HCT116 (cell line): ENCODE data around the gene KIF3C. TPM values are rescaled to one million over a fixed set of nuclear protein-coding genes. Genes with fewer than 3 reads are reported as not detected.

Experiments
- ATAC-seq: fragments of 200-7000 bp; cut with Tn5 transposase; 2 replicates; pipeline ENCODE4 v1.9.1; 2020; ENCODE audit warnings: mild to moderate bottlenecking, moderate library complexity
- BruUV-seq: library from RNA; stranded (reverse); fragments of 400-500 nt; replicated peaks from 2 replicates; lab custom pipeline; 2021; lab: Mats Ljungman, UMichigan
- CTCF ChIA-PET: fragments of 300-600 bp; sonication (Branson Sonifier 250); formaldehyde crosslinking; loops from one replicate; lab custom pipeline; 2021; ENCODE audit warnings: antibody characterized with exemption; lab: Charles Lee
- POLR2A ChIA-PET: fragments of 300-600, 350-600 bp; sonication (Branson Sonifier 250); formaldehyde crosslinking; loops from one replicate; lab custom pipeline; 2021; ENCODE audit warnings: antibody characterized with exemption; lab: Charles Lee
- RAD21 ChIA-PET, 2 experiments: fragments of 300-600 bp; sonication (Branson Sonifier 250); formaldehyde crosslinking; loops; one replicate each; lab custom pipeline; 2023; ENCODE audit warnings: low total read pairs in 2 of 2; ENCODE audit not compliant: uncharacterized antibody in 2 of 2, unreplicated experiment in 2 of 2, low non-redundant PET in 1 of 2; lab: Charles Lee
- DNase-seq: peaks from one replicate; pipeline ENCODE4 v3.0.0-alpha.2; 2010; ENCODE audit warnings: low read depth, low spot score
- H2AFZ ChIP-seq: fragments of 200-600 bp; shearing (Covaris generic), sonication (generic); 2 replicates; pipeline ENCODE4 v1.6.1; 2017; ENCODE audit warnings: low read depth, mixed run types, mixed read lengths, antibody characterized with exemption, low read length; ENCODE audit not compliant: poor library complexity, severe bottlenecking
- H3K27ac ChIP-seq: 2 replicates; pipeline ENCODE4 v1.5.1; 2012; ENCODE audit warnings: low read depth, low read length
- H3K27me3 ChIP-seq: fragments of 200-600 bp; sonication (generic); 2 replicates; pipeline ENCODE4 v1.6.1; 2016; ENCODE audit warnings: mixed run types, low read length, mixed read lengths; ENCODE audit not compliant: insufficient read depth
- H3K36me3 ChIP-seq, 2 experiments: fragments of 200-500 bp in 1 of 2; fragments of 200-600 bp in 1 of 2; sonication (Bioruptor generic) in 1 of 2; sonication (generic) in 1 of 2; 2 replicates each; pipeline versions ENCODE4 v1.5.1 to v1.6.1; 2014 to 2016; ENCODE audit warnings: low read length in 2 of 2, inconsistent platforms in 1 of 2, mixed read lengths in 1 of 2, mixed run types in 1 of 2; ENCODE audit not compliant: insufficient read depth in 2 of 2, control insufficient read depth in 1 of 2
- H3K4me1 ChIP-seq, 2 experiments: fragments of 200-600 bp in 1 of 2; sonication (generic) in 1 of 2; 2 replicates each; pipeline versions ENCODE4 v1.5.1 to v1.6.1; 2012 to 2017; ENCODE audit warnings: low read length in 2 of 2, inconsistent platforms in 1 of 2, mild to moderate bottlenecking in 1 of 2, mixed read lengths in 1 of 2, mixed run types in 1 of 2, moderate library complexity in 1 of 2; ENCODE audit not compliant: insufficient read depth in 2 of 2, control insufficient read depth in 1 of 2
- H3K4me2 ChIP-seq: fragments of 200-600 bp; sonication (generic); 2 replicates; pipeline ENCODE4 v1.6.1; 2017; ENCODE audit warnings: mixed run types, low read length, mixed read lengths
- H3K4me3 ChIP-seq, 2 experiments: fragments of 200-600 bp in 1 of 2; sonication (generic) in 1 of 2; replicated peaks in 1 of 2; 2 replicates each; pipeline ENCODE4 v1.5.1; 2011 to 2016; ENCODE audit warnings: low read length in 2 of 2, control low read depth in 1 of 2, low read depth in 1 of 2, mild to moderate bottlenecking in 1 of 2, mixed read lengths in 1 of 2, mixed run types in 1 of 2
- H3K79me2 ChIP-seq: fragments of 200-600 bp; sonication (generic); 2 replicates; pipeline ENCODE4 v1.6.1; 2017; ENCODE audit warnings: mild to moderate bottlenecking, mixed run types, low read length, moderate library complexity, mixed read lengths; ENCODE audit not compliant: insufficient read depth
- H3K9ac ChIP-seq: fragments of 200-600 bp; sonication (generic); 2 replicates; pipeline ENCODE4 v1.6.1; 2016; ENCODE audit warnings: low read length, mixed read lengths
- H3K9me2 ChIP-seq: fragments of 200-600 bp; sonication (generic), shearing (Covaris generic); 2 replicates; pipeline ENCODE4 v1.6.1; 2017; ENCODE audit warnings: mixed run types, mild to moderate bottlenecking, moderate library complexity; ENCODE audit not compliant: insufficient read depth
- H3K9me3 ChIP-seq, 2 experiments: fragments of 200-500 bp in 1 of 2; fragments of 200-600 bp in 1 of 2; sonication (Bioruptor generic) in 1 of 2; sonication (generic) in 1 of 2; 2 replicates each; pipeline ENCODE4 v1.6.1; 2014 to 2017; ENCODE audit warnings: low read length in 2 of 2, mixed read lengths in 2 of 2, inconsistent platforms in 1 of 2, low read depth in 1 of 2, mild to moderate bottlenecking in 1 of 2, mixed run types in 1 of 2, moderate library complexity in 1 of 2; ENCODE audit not compliant: control insufficient read depth in 1 of 2, insufficient read depth in 1 of 2
- H4K20me1 ChIP-seq: fragments of 200-600 bp; sonication (generic), shearing (Covaris generic); 2 replicates; pipeline ENCODE4 v1.6.1; 2017; ENCODE audit warnings: mixed run types, mild to moderate bottlenecking, moderate library complexity; ENCODE audit not compliant: insufficient read depth
- CBX3 ChIP-seq: IDR thresholded peaks from 2 replicates; pipeline ENCODE4 v1.6.1; 2012; ENCODE audit warnings: low read depth
- EGR1 ChIP-seq: IDR thresholded peaks from 2 replicates; pipeline ENCODE4 v1.6.1; 2012; ENCODE audit warnings: low read depth
- ELF1 ChIP-seq: IDR thresholded peaks from 2 replicates; pipeline ENCODE4 v1.6.1; 2012; ENCODE audit warnings: low read depth, borderline replicate concordance
- EZH2phosphoT487 ChIP-seq: fragments of 200-600 bp; IDR thresholded peaks from 2 replicates; pipeline ENCODE4 v1.6.1; 2018; ENCODE audit warnings: antibody characterized with exemption, borderline replicate concordance
- FOSL1 ChIP-seq: IDR thresholded peaks from 2 replicates; pipeline ENCODE4 v1.6.1; 2012; ENCODE audit warnings: low read depth
- POLR2A ChIP-seq: IDR thresholded peaks from 2 replicates; pipeline ENCODE4 v1.7.0; 2011; ENCODE audit warnings: borderline replicate concordance; ENCODE audit not compliant: insufficient read depth, insufficient read length; ENCODE audit errors: extremely low read depth
- SP1 ChIP-seq: IDR thresholded peaks from 2 replicates; pipeline ENCODE4 v1.6.1; 2012; ENCODE audit warnings: low read depth
- SRF ChIP-seq: IDR thresholded peaks from 2 replicates; pipeline ENCODE4 v1.6.1; 2012; ENCODE audit warnings: low read depth
- TCF7L2 ChIP-seq: IDR thresholded peaks from 2 replicates; pipeline ENCODE4 v1.7.0; 2011; ENCODE audit warnings: borderline replicate concordance, inconsistent platforms; ENCODE audit not compliant: insufficient read depth, insufficient read length; ENCODE audit errors: extremely low read depth
- ZFX ChIP-seq: fragments of 450-650 bp; IDR thresholded peaks from 2 replicates; pipeline ENCODE4 v1.6.1; 2017
- intact Hi-C: fragments of 100-400 bp; cut with micrococcal nuclease; formaldehyde crosslinking; loops from 2 replicates; pipeline ENCODE4 v1.10.0; 2022
- total RNA-seq: library from RNA; stranded (reverse); gene quantifications from one replicate; pipeline ENCODE4 v1.2.1, GENCODE V29; 2021; ENCODE audit not compliant: unreplicated experiment
- TF ChIP-seq, protein P1 (sequence below): IDR thresholded peaks from 2 replicates; pipeline ENCODE4 v1.6.1; 2012
- TF ChIP-seq, protein P2 (sequence below), 3 experiments: fragments of 200-600 bp in 1 of 3; sonication (generic) in 1 of 3; IDR thresholded peaks in 2 of 3; conservative IDR thresholded peaks in 1 of 3; 2 replicates each; pipeline ENCODE4 v1.5.1; 2012 to 2017; ENCODE audit warnings: low read depth in 2 of 3, low read length in 2 of 3, antibody characterized with exemption in 1 of 3, borderline replicate concordance in 1 of 3, control low read depth in 1 of 3, mild to moderate bottlenecking in 1 of 3, mixed read lengths in 1 of 3, mixed run types in 1 of 3, moderate library complexity in 1 of 3; ENCODE audit not compliant: insufficient read depth in 1 of 3
- TF ChIP-seq, protein P3 (sequence below): IDR thresholded peaks from 2 replicates; pipeline ENCODE4 v1.6.1; 2012; ENCODE audit warnings: low read depth
- TF ChIP-seq, protein P4 (sequence below): IDR thresholded peaks from 2 replicates; pipeline ENCODE4 v1.6.1; 2011; ENCODE audit warnings: mild to moderate bottlenecking, low read length, moderate library complexity; ENCODE audit not compliant: insufficient replicate concordance; ENCODE audit errors: extremely low read depth
- TF ChIP-seq, protein P5 (sequence below): IDR thresholded peaks from 2 replicates; pipeline ENCODE4 v1.6.1; 2012

KIF3C gene
- total RNA-seq, 1 experiment from 2014 or later, result 5.4 TPM

DNA sequence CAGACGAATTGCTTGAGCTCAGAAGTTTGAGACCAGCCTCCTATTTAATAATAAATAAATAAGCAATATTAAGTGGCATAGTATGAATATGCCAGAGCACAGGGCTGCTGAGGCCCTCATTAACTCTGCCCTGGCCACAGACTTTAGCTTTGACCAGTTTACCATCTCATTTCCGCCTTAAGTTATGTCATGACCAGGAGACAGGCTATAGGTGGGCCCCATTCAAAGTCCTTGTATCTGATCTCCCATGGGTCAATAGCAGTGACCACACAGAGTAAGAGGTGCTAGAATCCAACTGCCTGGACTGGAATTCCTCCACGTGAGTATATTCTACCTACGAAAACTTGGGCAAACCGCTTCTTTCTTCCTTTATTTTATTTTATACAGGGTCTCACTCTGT lies 90.6 kb downstream of the KIF3C start:
- H3K27ac ChIP-seq, result no peak overlapping the region
- CTCF ChIA-PET, result no interaction called here
- H3K9me2 ChIP-seq, result no peaks in the 10 kb centered on the region
- H4K20me1 ChIP-seq, result no peaks in the 10 kb centered on the region
- no peaks in the 10 kb centered on the region for H3K9me3 ChIP-seq
- no peaks in the 10 kb centered on the region for H3K4me1 ChIP-seq
- ATAC-seq, result no peak
- no peaks in the 10 kb centered on the region for H3K79me2 ChIP-seq
- no TSS peak for BruUV-seq
- TF ChIP-seq, protein P1, sequence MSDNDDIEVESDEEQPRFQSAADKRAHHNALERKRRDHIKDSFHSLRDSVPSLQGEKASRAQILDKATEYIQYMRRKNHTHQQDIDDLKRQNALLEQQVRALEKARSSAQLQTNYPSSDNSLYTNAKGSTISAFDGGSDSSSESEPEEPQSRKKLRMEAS, result no peak
- no peak for TF ChIP-seq SP1
- no peak for TF ChIP-seq CBX3
- TF ChIP-seq TCF7L2, result no peak
- TF ChIP-seq POLR2A, result no peak
- TF ChIP-seq ELF1, result no peak
- TF ChIP-seq ZFX, result no peak
- TF ChIP-seq, protein P2, sequence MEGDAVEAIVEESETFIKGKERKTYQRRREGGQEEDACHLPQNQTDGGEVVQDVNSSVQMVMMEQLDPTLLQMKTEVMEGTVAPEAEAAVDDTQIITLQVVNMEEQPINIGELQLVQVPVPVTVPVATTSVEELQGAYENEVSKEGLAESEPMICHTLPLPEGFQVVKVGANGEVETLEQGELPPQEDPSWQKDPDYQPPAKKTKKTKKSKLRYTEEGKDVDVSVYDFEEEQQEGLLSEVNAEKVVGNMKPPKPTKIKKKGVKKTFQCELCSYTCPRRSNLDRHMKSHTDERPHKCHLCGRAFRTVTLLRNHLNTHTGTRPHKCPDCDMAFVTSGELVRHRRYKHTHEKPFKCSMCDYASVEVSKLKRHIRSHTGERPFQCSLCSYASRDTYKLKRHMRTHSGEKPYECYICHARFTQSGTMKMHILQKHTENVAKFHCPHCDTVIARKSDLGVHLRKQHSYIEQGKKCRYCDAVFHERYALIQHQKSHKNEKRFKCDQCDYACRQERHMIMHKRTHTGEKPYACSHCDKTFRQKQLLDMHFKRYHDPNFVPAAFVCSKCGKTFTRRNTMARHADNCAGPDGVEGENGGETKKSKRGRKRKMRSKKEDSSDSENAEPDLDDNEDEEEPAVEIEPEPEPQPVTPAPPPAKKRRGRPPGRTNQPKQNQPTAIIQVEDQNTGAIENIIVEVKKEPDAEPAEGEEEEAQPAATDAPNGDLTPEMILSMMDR (IDR thresholded peaks at IDR 0.05 in 2 of 3, conservative IDR thresholded peaks at IDR 0.05 in 1 of 3; ENCODE audit: borderline replicate concordance in 1 of 3, insufficient read depth in 1 of 3, low read depth in 2 of 3, low read length in 2 of 3), result no peak
- TF ChIP-seq, protein P3, sequence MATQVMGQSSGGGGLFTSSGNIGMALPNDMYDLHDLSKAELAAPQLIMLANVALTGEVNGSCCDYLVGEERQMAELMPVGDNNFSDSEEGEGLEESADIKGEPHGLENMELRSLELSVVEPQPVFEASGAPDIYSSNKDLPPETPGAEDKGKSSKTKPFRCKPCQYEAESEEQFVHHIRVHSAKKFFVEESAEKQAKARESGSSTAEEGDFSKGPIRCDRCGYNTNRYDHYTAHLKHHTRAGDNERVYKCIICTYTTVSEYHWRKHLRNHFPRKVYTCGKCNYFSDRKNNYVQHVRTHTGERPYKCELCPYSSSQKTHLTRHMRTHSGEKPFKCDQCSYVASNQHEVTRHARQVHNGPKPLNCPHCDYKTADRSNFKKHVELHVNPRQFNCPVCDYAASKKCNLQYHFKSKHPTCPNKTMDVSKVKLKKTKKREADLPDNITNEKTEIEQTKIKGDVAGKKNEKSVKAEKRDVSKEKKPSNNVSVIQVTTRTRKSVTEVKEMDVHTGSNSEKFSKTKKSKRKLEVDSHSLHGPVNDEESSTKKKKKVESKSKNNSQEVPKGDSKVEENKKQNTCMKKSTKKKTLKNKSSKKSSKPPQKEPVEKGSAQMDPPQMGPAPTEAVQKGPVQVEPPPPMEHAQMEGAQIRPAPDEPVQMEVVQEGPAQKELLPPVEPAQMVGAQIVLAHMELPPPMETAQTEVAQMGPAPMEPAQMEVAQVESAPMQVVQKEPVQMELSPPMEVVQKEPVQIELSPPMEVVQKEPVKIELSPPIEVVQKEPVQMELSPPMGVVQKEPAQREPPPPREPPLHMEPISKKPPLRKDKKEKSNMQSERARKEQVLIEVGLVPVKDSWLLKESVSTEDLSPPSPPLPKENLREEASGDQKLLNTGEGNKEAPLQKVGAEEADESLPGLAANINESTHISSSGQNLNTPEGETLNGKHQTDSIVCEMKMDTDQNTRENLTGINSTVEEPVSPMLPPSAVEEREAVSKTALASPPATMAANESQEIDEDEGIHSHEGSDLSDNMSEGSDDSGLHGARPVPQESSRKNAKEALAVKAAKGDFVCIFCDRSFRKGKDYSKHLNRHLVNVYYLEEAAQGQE, result no peak
- TF ChIP-seq EZH2phosphoT487, result no peak
- TF ChIP-seq, protein P4, sequence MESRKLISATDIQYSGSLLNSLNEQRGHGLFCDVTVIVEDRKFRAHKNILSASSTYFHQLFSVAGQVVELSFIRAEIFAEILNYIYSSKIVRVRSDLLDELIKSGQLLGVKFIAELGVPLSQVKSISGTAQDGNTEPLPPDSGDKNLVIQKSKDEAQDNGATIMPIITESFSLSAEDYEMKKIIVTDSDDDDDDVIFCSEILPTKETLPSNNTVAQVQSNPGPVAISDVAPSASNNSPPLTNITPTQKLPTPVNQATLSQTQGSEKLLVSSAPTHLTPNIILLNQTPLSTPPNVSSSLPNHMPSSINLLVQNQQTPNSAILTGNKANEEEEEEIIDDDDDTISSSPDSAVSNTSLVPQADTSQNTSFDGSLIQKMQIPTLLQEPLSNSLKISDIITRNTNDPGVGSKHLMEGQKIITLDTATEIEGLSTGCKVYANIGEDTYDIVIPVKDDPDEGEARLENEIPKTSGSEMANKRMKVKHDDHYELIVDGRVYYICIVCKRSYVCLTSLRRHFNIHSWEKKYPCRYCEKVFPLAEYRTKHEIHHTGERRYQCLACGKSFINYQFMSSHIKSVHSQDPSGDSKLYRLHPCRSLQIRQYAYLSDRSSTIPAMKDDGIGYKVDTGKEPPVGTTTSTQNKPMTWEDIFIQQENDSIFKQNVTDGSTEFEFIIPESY, result no peak
- no peak for TF ChIP-seq FOSL1
- no peak for TF ChIP-seq SRF
- no peak for TF ChIP-seq EGR1
- TF ChIP-seq, protein P5, sequence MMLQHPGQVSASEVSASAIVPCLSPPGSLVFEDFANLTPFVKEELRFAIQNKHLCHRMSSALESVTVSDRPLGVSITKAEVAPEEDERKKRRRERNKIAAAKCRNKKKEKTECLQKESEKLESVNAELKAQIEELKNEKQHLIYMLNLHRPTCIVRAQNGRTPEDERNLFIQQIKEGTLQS, result no peak
- TF ChIP-seq, all 23 proteins: peak for 0
- ChIA-PET RAD21 (no interaction called here), POLR2A (no interaction called here)
- no peak overlapping the region for H3K9ac ChIP-seq
- H3K4me2 ChIP-seq, result no peak overlapping the region
- H3K36me3 ChIP-seq, result no peaks in the 10 kb centered on the region
- intact Hi-C loops, result no loop called here
- no peak overlapping the region for H3K4me3 ChIP-seq
- H2AFZ ChIP-seq, result no peak overlapping the region
- no peaks in the 10 kb centered on the region for H3K27me3 ChIP-seq
- DNase-seq, result no peak
